Erythroblast (primary cell): Measurements from ENCODE around the gene TMEM130.

Experiments
- GATA1 ChIP-seq: IDR thresholded peaks from 2 replicates; pipeline ENCODE4 v1.6.1; 2011; ENCODE audit warnings: low read depth, mild to moderate bottlenecking, control low read depth, low read length, moderate library complexity
- POLR2A ChIP-seq: IDR thresholded peaks from 2 replicates; pipeline ENCODE4 v1.6.1; 2011; ENCODE audit warnings: mild to moderate bottlenecking, low read length

DNA sequence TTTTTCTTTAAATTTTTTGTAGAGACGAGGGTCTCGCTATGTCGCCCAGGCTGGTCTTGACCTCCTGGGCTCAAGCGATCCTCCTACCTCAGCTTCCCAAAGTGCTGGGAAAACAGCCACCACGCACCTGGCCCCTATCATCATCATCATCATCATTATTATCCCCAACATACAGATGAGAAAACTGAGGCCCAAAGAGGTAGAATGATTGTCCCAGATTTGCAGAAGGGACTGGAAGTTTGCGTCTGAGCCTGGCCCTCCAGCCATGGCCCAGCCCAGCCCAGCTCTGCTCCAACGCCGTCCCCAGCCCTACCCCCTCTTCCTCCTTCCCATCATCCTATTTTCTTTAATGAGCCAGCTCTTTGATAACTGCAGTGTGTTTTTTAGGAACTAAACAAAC, 34.9 kb downstream of the TMEM130 start:
- TF ChIP-seq POLR2A (no peak), GATA1 (no peak)
